K562 (cell line): ENCODE measurements around the gene NACAD. TPM values are rescaled to one million over a fixed set of nuclear protein-coding genes. Genes with fewer than 3 reads are reported as not detected.

ENCODE experiments used
- ATAC-seq: fragments of 200-7000 bp; cut with Tn5 transposase; 3 replicates; pipeline ENCODE4 v1.9.1; 2020; ENCODE audit warnings: moderate library complexity
- BruUV-seq: library from RNA; stranded (reverse); fragments of 400-500 nt; replicated peaks from 2 replicates; lab custom pipeline; 2021; lab: Mats Ljungman, UMichigan
- CTCF ChIA-PET: fragments of 300-600 bp; formaldehyde crosslinking; extraction: SDS; loops from one replicate; lab custom pipeline; 2021; ENCODE audit warnings: low intra/inter-chr PET ratio; lab: Yijun Ruan, JAX
- POLR2A ChIA-PET: fragments of 300-600, 350-650 bp; sonication (Branson Sonifier 250); formaldehyde crosslinking; extraction: SDS; loops from one replicate; lab custom pipeline; 2021; ENCODE audit warnings: antibody characterized with exemption, inconsistent platforms; lab: Yijun Ruan, JAX
- DNase-seq, 4 experiments: peaks; one replicate each; pipeline versions ENCODE4 v3.0.0 to v3.0.0-alpha.2; 2011 to 2018; ENCODE audit warnings: low spot score in 3 of 4, mixed read lengths in 3 of 4; ENCODE audit errors: extremely low read depth in 1 of 4
- FAIRE-seq: peaks from 2 replicates; lab custom pipeline; 2011; peaks lifted over from hg19 to GRCh38; lab: Jason Lieb, UNC
- H2AFZ ChIP-seq: 2 replicates; pipeline ENCODE4 v1.6.0; 2011; ENCODE audit warnings: low read depth, low read length, control low read depth, inconsistent platforms
- H3K27ac ChIP-seq: fragments of 200-600 bp; 3 replicates; pipeline ENCODE4 v1.8.0; 2011; ENCODE audit warnings: low read depth, mild to moderate bottlenecking, control low read depth, inconsistent platforms, low read length, moderate library complexity, mixed read lengths; ENCODE audit errors: extremely low read depth
- H3K27me3 ChIP-seq, 2 experiments: fragments of 300-600 bp in 1 of 2; 2 replicates in 1 of 2; 3 replicates in 1 of 2; pipeline versions ENCODE4 v1.6.0 to v1.8.0; 2011; ENCODE audit warnings: inconsistent platforms in 2 of 2, low read length in 2 of 2, mild to moderate bottlenecking in 1 of 2, mixed read lengths in 1 of 2, moderate library complexity in 1 of 2; ENCODE audit not compliant: control insufficient read depth in 2 of 2, insufficient read depth in 2 of 2
- H3K36me3 ChIP-seq: fragments of 300-600 bp; 3 replicates; pipeline ENCODE4 v1.8.0; 2011; ENCODE audit warnings: mild to moderate bottlenecking, low read length, inconsistent platforms; ENCODE audit not compliant: control insufficient read depth, insufficient read depth
- H3K4me1 ChIP-seq, 2 experiments: fragments of 200-600 bp in 1 of 2; replicated peaks in 1 of 2; 2 replicates in 1 of 2; 3 replicates in 1 of 2; pipeline versions ENCODE4 v1.5.1 to v1.8.0; 2011; ENCODE audit warnings: inconsistent platforms in 2 of 2, low read length in 2 of 2, mild to moderate bottlenecking in 1 of 2, mixed read lengths in 1 of 2, moderate library complexity in 1 of 2; ENCODE audit not compliant: control insufficient read depth in 2 of 2, insufficient read depth in 2 of 2
- H3K4me2 ChIP-seq: 2 replicates; pipeline ENCODE4 v1.6.1; 2011; ENCODE audit warnings: low read length, control low read depth, inconsistent platforms, mixed read lengths; ENCODE audit not compliant: insufficient read depth
- H3K4me3 ChIP-seq: fragments of 200-600 bp; sonication (generic), shearing (Covaris generic); 2 replicates; pipeline ENCODE4 v1.5.1; 2016; ENCODE audit warnings: control low read depth, inconsistent platforms
- H3K79me2 ChIP-seq: fragments of 200-600 bp; 3 replicates; pipeline ENCODE4 v1.8.0; 2011; ENCODE audit warnings: low read length, inconsistent platforms; ENCODE audit not compliant: control insufficient read depth, insufficient read depth
- H3K9ac ChIP-seq, 2 experiments: 2 replicates each; pipeline versions ENCODE4 v1.6.0 to v1.6.1; 2011; ENCODE audit warnings: low read depth in 2 of 2, low read length in 2 of 2, control low read depth in 1 of 2, inconsistent platforms in 1 of 2, mild to moderate bottlenecking in 1 of 2, mixed read lengths in 1 of 2; ENCODE audit not compliant: insufficient read depth in 1 of 2
- H3K9me1 ChIP-seq: one replicate; pipeline ENCODE4 v1.6.0; 2011; ENCODE audit warnings: inconsistent platforms, mild to moderate bottlenecking, low read length, moderate library complexity; ENCODE audit not compliant: control insufficient read depth, insufficient read depth
- H3K9me3 ChIP-seq: replicated peaks from 2 replicates; pipeline ENCODE4 v1.5.1; 2011; ENCODE audit warnings: low read depth, low read length, inconsistent platforms; ENCODE audit not compliant: control insufficient read depth, insufficient read depth
- H4K20me1 ChIP-seq: replicated peaks from 2 replicates; pipeline ENCODE4 v1.6.1; 2011; ENCODE audit warnings: low read length, inconsistent platforms, mixed read lengths; ENCODE audit not compliant: control insufficient read depth, insufficient read depth
- CBFB ChIP-seq: sonication (generic); formaldehyde crosslinking; IDR thresholded peaks from 2 replicates; pipeline ENCODE4 v1.4.0; 2020; ENCODE audit warnings: mild to moderate bottlenecking, missing genetic modification reagents
- ETS2 ChIP-seq: IDR thresholded peaks from 2 replicates; pipeline ENCODE4 v1.6.1; 2016; ENCODE audit warnings: borderline replicate concordance, missing genetic modification characterization, mild to moderate bottlenecking, moderate library complexity, missing compliant biosample characterization; ENCODE audit not compliant: poor library complexity, severe bottlenecking
- HDAC8 ChIP-seq: fragments of 450-650 bp; IDR thresholded peaks from 2 replicates; pipeline ENCODE4 v1.6.1; 2016; ENCODE audit warnings: mild to moderate bottlenecking, missing genetic modification characterization, moderate library complexity, missing compliant biosample characterization
- HLTF ChIP-seq: fragments of 450-650 bp; IDR thresholded peaks from 2 replicates; pipeline ENCODE4 v1.6.1; 2016
- KAT2B ChIP-seq: IDR thresholded peaks from one replicate; pipeline ENCODE4 v1.6.1; 2012; ENCODE audit warnings: low read depth, mild to moderate bottlenecking, control low read depth, inconsistent platforms, low read length, moderate library complexity
- LARP7 ChIP-seq: fragments of 450-650 bp; IDR thresholded peaks from 2 replicates; pipeline ENCODE4 v1.6.1; 2016
- MEIS2 ChIP-seq: fragments of 450-650 bp; IDR thresholded peaks from 2 replicates; pipeline ENCODE4 v1.6.1; 2014; ENCODE audit warnings: mild to moderate bottlenecking; ENCODE audit not compliant: partially characterized antibody
- MTA1 ChIP-seq: fragments of 450-650 bp; IDR thresholded peaks from 2 replicates; pipeline ENCODE4 v1.6.1; 2017; ENCODE audit warnings: borderline replicate concordance
- NCOA6 ChIP-seq: fragments of 450-650 bp; IDR thresholded peaks from 2 replicates; pipeline ENCODE4 v1.6.1; 2017; ENCODE audit warnings: mild to moderate bottlenecking
- NELFE ChIP-seq: IDR thresholded peaks from 2 replicates; pipeline ENCODE4 v1.6.1; 2011; ENCODE audit warnings: mild to moderate bottlenecking; ENCODE audit not compliant: insufficient read depth, insufficient read length
- SAFB ChIP-seq: fragments of 200-400 bp; formaldehyde crosslinking; IDR thresholded peaks from 2 replicates; pipeline ENCODE4 v1.6.1; 2017; ENCODE audit warnings: low read depth, low read length, borderline replicate concordance
- SRSF1 ChIP-seq: fragments of 200-400 bp; formaldehyde crosslinking; IDR thresholded peaks from 2 replicates; pipeline ENCODE4 v1.6.1; 2017; ENCODE audit warnings: mild to moderate bottlenecking, low read depth, low read length, moderate library complexity
- ZNF324 ChIP-seq: fragments of 250-450 bp; sonication (Bioruptor Pico); IDR thresholded peaks from 2 replicates; pipeline ENCODE4 v1.4.0; 2020; ENCODE audit warnings: mild to moderate bottlenecking
- ZNF584 ChIP-seq: fragments of 200-800 bp; sonication (Bioruptor generic); IDR thresholded peaks from 2 replicates; pipeline ENCODE4 v1.6.1; 2016; ENCODE audit warnings: low read depth, mild to moderate bottlenecking, missing genetic modification characterization, missing compliant biosample characterization
- WGBS: fragments of 100-300 bp; shearing (Covaris generic); methylation state at CpG from one replicate; pipeline ENCODE4 v1.1.6; 2016; ENCODE audit warnings: low coverage, mixed read lengths; ENCODE audit not compliant: insufficient coverage; ENCODE audit errors: missing lambda C conversion rate; 5-methylcytosine and 5-hydroxymethylcytosine counted together
- in situ Hi-C: fragments of 300-500 bp; cut with MboI; formaldehyde crosslinking; loops from 4 replicates; pipeline ENCODE4 v1.15.0; 2018; ENCODE audit warnings: inconsistent platforms, mixed read lengths
- intact Hi-C: fragments of 100-400 bp; cut with micrococcal nuclease; formaldehyde crosslinking; loops from 2 replicates; pipeline ENCODE4 v1.14.2; 2022
- polyA plus RNA-seq, 8 experiments: library from polyadenylated mRNA; depleted of rRNA in 4 of 8; stranded (reverse) in 5 of 8; unstranded in 3 of 8; fragments of >200 nt; fragmentation: Nextera tagmentation in 2 of 8; fragmentation: Illumina TruSeq in 1 of 8; extraction: Ambion mirVana in 2 of 8; extraction: Trizol in 1 of 8; gene quantifications; 2 replicates each; pipeline versions ENCODE4 v1.2.1 to v1.2.3, GENCODE V29; 2011 to 2014; ENCODE audit warnings: inconsistent platforms in 1 of 8, missing spikeins in 1 of 8
- total RNA-seq, 7 experiments: library from RNA; depleted of rRNA in 6 of 7; stranded (reverse); fragments of >200 nt in 6 of 7; fragmentation: Illumina TruSeq in 2 of 7; extraction: Trizol in 2 of 7; gene quantifications; 2 replicates each; pipeline versions ENCODE4 v1.2.1 to v1.2.3, GENCODE V29; 2011 to 2021; ENCODE audit warnings: low replicate concordance in 1 of 7
- TF ChIP-seq, protein P1 (sequence below): fragments of 250-450 bp; sonication (Bioruptor Pico); IDR thresholded peaks from 2 replicates; pipeline ENCODE4 v1.5.0; 2021
- TF ChIP-seq, protein P2 (sequence below): fragments of 250-450 bp; sonication (Bioruptor Pico); IDR thresholded peaks from 2 replicates; pipeline ENCODE4 v1.6.1; 2021; ENCODE audit warnings: mild to moderate bottlenecking

Gene NACAD
- total and polyA plus RNA-seq, 9 of the 15 experiments (the other 6 are each of a cell fraction or from before 2014, with no cell fraction given), result under 0.01 to 0.03 (median 0.02) TPM; not detected in 5

DNA sequence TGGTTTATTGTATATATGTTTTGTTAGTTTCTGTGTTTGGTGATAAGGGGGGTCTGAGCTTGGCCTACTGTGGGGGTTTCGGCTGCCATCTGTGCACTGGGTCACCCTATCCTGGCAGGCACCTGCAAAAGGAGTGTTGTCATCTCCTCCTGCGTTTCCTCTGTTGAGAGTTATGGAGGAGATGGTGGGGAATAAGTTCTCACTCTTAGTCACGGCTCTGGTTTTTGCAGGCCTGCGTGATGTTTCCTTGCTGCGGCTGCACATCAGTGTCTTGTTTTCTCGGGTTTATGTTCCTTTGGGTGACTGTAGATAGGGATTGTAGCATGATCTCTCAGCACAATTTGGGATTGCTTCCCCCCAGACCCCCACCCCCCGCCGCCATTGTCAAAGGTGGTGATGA lies 52.0 kb downstream of the NACAD start:
- no peak for FAIRE-seq
- H3K36me3 ChIP-seq, result peaks cover 49% of the 10 kb centered on the region; the same call in 2 of the 3 replicates
- H3K9me3 ChIP-seq, result no peaks in the 10 kb centered on the region
- H3K9ac ChIP-seq, result no peak overlapping the region
- H3K9me1 ChIP-seq, result no peaks in the 10 kb centered on the region
- TF ChIP-seq MTA1, result no peak
- no peak for TF ChIP-seq HDAC8 (tag)
- no peak for TF ChIP-seq ZNF584 (CRISPR knock-in tag)
- TF ChIP-seq CBFB (CRISPR knock-in tag), result no peak
- BruUV-seq, result no TSS peak
- H3K79me2 ChIP-seq, result peaks cover 56% of the 10 kb centered on the region
- peaks cover 0 to 3% of the 10 kb centered on the region in 2 experiments; a peak in 1 of 5 replicates for H3K4me1 ChIP-seq
- H3K4me3 ChIP-seq, result no peak overlapping the region
- H3K4me2 ChIP-seq, result no peak overlapping the region
- in situ Hi-C loops (no loop called here), intact Hi-C loops (no loop called here)
- H3K27me3 ChIP-seq, result no peaks in the 10 kb centered on the region
- no peak overlapping the region for H3K27ac ChIP-seq
- 81% methylated on average over 8 of the region's 8 CpGs for WGBS
- ATAC-seq, result no peak
- no peak overlapping the region for H2AFZ ChIP-seq
- no peak for DNase-seq
- H4K20me1 ChIP-seq, result peaks cover 15% of the 10 kb centered on the region
- POLR2A ChIA-PET, result interaction anchor here (0.8 to 1.4 kb wide), 5 partner anchors 15 to 64 kb away, joined by 3 to 4 read pairs (median 4); no protein-coding TSS in a partner anchor
- CTCF ChIA-PET, result no interaction called here

DNA sequence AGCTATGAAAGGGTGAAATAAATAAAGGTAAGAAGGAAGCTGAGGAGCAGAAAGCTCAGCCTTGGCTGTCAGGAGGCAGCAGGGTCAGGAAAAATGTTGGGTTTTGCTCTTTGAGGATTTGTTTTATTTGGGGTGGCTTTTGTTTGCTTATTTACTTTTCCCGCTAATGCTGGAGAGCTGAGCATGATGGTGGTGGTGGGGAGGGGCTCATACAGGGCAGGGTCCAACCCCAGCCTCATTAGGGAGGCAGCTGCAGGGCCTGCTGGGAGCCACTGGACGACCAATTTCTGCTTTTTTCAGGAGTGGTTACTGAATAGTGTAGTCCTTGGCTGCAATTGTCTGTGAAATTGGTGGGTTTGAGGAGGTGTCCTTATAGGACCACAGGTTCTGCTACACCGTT lies 52.5 kb downstream of the NACAD start:
- ChIA-PET POLR2A (interaction anchor here (0.8 to 1.4 kb wide), 5 partner anchors 15 to 64 kb away, joined by 3 to 4 read pairs (median 4); no protein-coding TSS in a partner anchor), CTCF (no interaction called here)
- 57% methylated on average over 3 of the region's 3 CpGs for WGBS
- Histone ChIP-seq H3K27ac (no peak overlapping the region), H3K4me3 (no peak overlapping the region), H3K4me2 (no peak overlapping the region), H3K9me3 (no peaks in the 10 kb centered on the region), H3K4me1 (peaks cover 0 to 3% of the 10 kb centered on the region in 2 experiments; a peak in 1 of 5 replicates), H3K9ac (no peak overlapping the region), H2AFZ (no peak overlapping the region), H4K20me1 (peaks cover 15% of the 10 kb centered on the region), H3K27me3 (no peaks in the 10 kb centered on the region)
- intact Hi-C loops, result no loop called here
- BruUV-seq, result no TSS peak
- TF ChIP-seq SRSF1 (no peak), NELFE (no peak), KAT2B (no peak), HLTF (no peak), ZNF324 (CRISPR knock-in tag) (no peak), ETS2 (tag) (no peak), SAFB (no peak), NCOA6 (no peak), LARP7 (no peak), MEIS2 (no peak)
- TF ChIP-seq, protein P1, sequence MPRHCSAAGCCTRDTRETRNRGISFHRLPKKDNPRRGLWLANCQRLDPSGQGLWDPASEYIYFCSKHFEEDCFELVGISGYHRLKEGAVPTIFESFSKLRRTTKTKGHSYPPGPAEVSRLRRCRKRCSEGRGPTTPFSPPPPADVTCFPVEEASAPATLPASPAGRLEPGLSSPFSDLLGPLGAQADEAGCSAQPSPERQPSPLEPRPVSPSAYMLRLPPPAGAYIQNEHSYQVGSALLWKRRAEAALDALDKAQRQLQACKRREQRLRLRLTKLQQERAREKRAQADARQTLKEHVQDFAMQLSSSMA (CRISPR knock-in tag), result no peak
- TF ChIP-seq, protein P2, sequence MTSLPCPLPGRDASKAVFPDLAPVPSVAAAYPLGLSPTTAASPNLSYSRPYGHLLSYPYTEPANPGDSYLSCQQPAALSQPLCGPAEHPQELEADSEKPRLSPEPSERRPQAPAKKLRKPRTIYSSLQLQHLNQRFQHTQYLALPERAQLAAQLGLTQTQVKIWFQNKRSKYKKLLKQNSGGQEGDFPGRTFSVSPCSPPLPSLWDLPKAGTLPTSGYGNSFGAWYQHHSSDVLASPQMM, result no peak
- TF ChIP-seq, all 486 proteins: peak for 0
- in situ Hi-C loops, result no loop called here
- ATAC-seq (no peak), FAIRE-seq (no peak), DNase-seq (no peak)
- H3K36me3 ChIP-seq, result peaks cover 44% of the 10 kb centered on the region; the same call in 2 of the 3 replicates
- H3K79me2 ChIP-seq, result peaks cover 59% of the 10 kb centered on the region
- no peaks in the 10 kb centered on the region for H3K9me1 ChIP-seq
